ENCODE results near the gene EAF2.
"Not testable (repeated sequence)": the region's sequence is repeated elsewhere in the genome, so short reads cannot be mapped to it uniquely, and the experiment has no call there.

Gene EAF2

DNA sequence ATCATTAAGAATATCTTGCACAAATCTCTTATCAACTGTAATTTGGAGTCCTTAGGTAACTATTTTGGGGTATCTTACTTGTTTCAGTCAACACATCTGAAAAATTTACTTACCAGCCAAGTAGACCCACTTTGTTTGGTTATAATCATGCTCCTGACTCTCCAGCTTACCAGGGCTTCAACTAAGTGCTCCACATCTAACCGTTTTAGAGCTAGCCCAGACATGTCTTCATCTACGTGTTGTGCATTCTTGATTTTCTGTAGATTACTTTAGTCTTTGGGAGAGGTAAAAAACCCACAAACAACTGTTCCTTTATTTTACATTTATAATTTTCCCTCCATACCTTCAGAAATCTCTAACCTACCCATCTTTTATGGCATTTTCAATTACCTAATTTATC lies 17.2 kb downstream of the EAF2 start:
- H3K27ac ChIP-seq: no peak overlapping the region
- peak; percentile 26 for DNase-seq (ENCODE audit: low spot score)
- TF ChIP-seq, protein P1, sequence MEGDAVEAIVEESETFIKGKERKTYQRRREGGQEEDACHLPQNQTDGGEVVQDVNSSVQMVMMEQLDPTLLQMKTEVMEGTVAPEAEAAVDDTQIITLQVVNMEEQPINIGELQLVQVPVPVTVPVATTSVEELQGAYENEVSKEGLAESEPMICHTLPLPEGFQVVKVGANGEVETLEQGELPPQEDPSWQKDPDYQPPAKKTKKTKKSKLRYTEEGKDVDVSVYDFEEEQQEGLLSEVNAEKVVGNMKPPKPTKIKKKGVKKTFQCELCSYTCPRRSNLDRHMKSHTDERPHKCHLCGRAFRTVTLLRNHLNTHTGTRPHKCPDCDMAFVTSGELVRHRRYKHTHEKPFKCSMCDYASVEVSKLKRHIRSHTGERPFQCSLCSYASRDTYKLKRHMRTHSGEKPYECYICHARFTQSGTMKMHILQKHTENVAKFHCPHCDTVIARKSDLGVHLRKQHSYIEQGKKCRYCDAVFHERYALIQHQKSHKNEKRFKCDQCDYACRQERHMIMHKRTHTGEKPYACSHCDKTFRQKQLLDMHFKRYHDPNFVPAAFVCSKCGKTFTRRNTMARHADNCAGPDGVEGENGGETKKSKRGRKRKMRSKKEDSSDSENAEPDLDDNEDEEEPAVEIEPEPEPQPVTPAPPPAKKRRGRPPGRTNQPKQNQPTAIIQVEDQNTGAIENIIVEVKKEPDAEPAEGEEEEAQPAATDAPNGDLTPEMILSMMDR (conservative IDR thresholded peaks at IDR 0.05; ENCODE audit: low read depth): no peak
- POLR2A ChIA-PET (ENCODE audit: low non-redundant PET): no interaction called here
- CTCF ChIA-PET: interaction anchor here (0.7 kb wide), 2 partner anchors 70 to 299 kb away, joined by 3 read pairs; no protein-coding TSS in a partner anchor

DNA sequence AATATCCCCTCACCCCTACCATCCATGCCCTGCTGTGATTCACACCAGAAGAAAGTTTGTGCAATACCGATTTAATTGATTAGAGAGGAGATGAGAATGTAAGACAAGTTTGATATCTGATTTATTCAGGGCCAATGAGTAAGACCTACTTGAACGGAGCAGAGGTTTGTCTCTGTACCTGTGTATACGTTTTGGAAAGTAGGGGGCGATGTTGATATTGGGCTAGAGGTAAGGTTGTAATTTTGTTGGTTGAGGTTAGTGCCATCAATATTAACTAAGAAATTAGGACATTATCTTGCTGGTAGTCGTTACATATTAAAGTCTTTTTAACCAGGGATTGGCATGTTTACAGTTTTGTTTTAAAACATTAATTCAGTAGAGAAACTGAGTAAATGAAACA lies 20.5 kb downstream of the EAF2 start:
- H3K27ac ChIP-seq: no peak overlapping the region
- ChIA-PET POLR2A (ENCODE audit: low non-redundant PET) (no interaction called here), CTCF (no interaction called here)
- TF ChIP-seq, protein P1 (conservative IDR thresholded peaks at IDR 0.05; ENCODE audit: low read depth): no peak
- DNase-seq (ENCODE audit: low spot score): peak; percentile 8

DNA sequence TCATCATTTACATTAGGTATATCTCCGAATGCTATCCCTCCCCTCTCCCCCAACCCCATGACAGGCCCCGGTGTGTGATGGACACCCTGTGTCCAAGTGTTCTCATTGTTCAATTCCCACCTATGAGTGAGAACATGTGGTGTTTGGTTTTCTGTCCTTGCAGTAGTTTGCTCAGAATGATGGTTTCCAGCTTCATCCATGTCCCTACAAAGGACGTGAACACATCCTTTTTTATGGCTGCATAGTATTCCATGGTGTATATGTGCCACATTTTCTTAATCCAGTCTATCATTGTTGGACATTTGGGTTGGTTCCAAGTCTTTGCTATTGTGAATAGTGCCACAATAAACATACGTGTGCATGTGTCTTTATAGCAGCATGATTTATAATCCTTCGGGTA lies 22.8 kb downstream of the EAF2 start:
- CTCF ChIA-PET; DNase-seq (ENCODE audit: low spot score); POLR2A ChIA-PET (ENCODE audit: low non-redundant PET); H3K27ac ChIP-seq: not testable (repeated sequence)

DNA sequence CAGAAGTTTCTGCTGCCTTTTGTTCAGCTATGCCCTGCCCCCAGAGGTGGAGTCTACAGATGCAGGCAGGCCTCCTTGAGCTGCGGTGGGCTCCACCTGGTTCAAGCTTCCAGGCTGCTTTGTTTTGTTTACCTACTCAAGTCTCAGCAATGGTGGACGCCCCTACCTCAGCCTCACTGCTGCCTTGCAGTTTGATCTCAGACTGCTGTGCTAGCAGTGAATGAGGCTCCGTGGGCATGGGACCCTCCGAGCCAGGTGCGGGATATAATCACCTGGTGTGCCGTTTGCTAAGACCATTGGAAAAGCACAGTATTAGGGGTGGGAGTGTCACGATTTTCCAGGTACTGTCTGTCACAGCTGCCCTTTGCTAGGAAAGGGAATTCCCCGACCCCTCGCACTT lies 28.2 kb downstream of the EAF2 start:
- DNase-seq (ENCODE audit: low spot score); CTCF ChIA-PET; POLR2A ChIA-PET (ENCODE audit: low non-redundant PET); H3K27ac ChIP-seq: not testable (repeated sequence)

DNA sequence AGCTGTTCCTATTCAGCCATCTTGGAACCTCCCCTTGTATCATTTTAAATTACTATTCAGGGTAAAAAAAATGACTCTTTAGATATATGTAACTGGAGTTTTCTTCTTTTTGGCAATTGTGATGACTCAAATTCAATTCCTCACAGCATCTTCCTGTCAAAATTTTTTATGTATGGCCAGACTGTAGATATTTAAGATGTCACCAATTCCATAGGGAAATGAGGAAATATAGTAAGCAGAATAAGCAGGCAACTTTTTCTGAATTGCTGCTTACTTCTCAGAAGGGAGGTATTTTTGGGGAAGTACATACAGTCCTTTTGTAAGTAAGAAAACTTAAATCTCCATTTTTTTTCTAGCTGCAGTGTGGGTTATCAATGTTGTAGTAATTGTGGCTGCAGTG lies 28.8 kb downstream of the EAF2 start:
- TF ChIP-seq, protein P1 (conservative IDR thresholded peaks at IDR 0.05; ENCODE audit: low read depth): no peak
- CTCF ChIA-PET: no interaction called here
- POLR2A ChIA-PET (ENCODE audit: low non-redundant PET): no interaction called here

DNA sequence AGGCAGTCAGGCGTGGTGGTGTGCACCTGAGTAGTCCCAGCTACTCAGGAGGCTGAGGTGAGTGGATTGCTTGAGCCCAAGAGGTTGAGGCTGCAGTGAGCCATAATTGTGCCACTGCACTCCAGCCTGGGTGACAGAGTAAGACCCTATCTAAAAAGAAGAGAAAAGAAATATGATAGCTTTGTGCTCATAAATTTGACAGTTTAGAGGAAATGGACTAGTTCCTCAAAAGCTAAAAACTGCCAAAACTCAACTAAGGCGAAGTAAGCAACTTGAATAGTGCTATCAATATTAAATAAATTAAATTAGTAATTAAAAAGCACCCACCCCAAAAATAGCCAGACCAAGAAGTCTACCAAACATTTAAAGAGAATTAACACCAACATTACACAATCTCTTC lies 34.7 kb downstream of the EAF2 start:
- DNase-seq (ENCODE audit: low spot score): no peak
- ChIA-PET CTCF (no interaction called here), POLR2A (ENCODE audit: low non-redundant PET) (no interaction called here)
- TF ChIP-seq, protein P1 (conservative IDR thresholded peaks at IDR 0.05; ENCODE audit: low read depth): no peak
- no peak overlapping the region for H3K27ac ChIP-seq

More for the DNA sequence above, 28.8 kb downstream of the EAF2 start:
- DNase-seq (ENCODE audit: low spot score): no peak
- no peak overlapping the region for H3K27ac ChIP-seq

DNA sequence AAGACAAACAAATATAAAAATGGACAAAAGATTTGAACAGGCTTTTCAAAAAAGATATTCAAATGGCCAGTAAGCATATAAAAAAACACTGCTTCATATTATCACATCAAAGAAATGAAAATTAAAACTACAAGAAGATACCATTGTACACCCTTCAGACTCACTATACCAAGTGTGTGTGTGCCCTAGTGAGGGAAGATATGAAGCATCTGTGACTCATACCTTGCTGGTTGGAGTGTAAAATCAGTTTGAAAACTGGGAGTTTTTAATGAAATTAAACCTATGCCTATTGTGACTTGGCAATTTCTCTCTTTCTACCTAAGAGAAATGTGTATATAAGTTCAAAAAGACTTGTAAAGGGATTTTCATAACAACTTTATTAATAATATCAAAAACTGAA lies 35.7 kb downstream of the EAF2 start:
- H3K27ac ChIP-seq: no peak overlapping the region
- TF ChIP-seq, protein P1 (conservative IDR thresholded peaks at IDR 0.05; ENCODE audit: low read depth): no peak
- CTCF ChIA-PET: no interaction called here
- POLR2A ChIA-PET (ENCODE audit: low non-redundant PET): no interaction called here
- DNase-seq (ENCODE audit: low spot score): peak; percentile 5

DNA sequence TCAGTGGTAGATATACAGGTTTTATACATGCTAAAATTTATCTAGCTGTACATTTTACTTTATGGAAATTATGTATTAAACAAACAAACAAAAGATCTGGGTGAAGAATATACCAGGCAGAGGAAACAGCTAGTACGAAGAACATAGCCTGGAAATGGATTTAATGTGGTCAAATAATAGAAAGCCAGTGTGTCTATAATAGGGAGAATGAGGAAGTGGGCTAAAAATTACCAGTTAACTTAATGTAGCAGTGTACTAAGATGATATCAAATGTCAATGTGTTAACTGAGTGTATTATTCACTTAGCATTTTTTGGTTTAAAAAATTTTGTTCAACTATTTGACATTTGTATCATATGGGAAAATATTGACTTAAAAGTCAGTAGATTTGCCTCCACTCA lies 36.4 kb downstream of the EAF2 start:
- POLR2A ChIA-PET (ENCODE audit: low non-redundant PET): no interaction called here
- CTCF ChIA-PET: interaction anchor here (1.0 kb wide), 1 partner anchor 34 kb away, joined by 3 read pairs; no protein-coding TSS in a partner anchor
- TF ChIP-seq, protein P1 (conservative IDR thresholded peaks at IDR 0.05; ENCODE audit: low read depth): no peak
- H3K27ac ChIP-seq: no peak overlapping the region
- no peak for DNase-seq (ENCODE audit: low spot score)

Measured in RWPE1 (cell line).